ELF-1 (cell line): ENCODE data around the gene TRIM38.
"Not testable (repeated sequence)": the region's sequence is repeated elsewhere in the genome, so short reads cannot be mapped to it uniquely, and the experiment has no call there.

ENCODE experiments used
- DNase-seq: peaks from one replicate; pipeline ENCODE4 v3.0.0-alpha.2; 2016; ENCODE audit warnings: low read depth, low spot score

Gene TRIM38

DNA sequence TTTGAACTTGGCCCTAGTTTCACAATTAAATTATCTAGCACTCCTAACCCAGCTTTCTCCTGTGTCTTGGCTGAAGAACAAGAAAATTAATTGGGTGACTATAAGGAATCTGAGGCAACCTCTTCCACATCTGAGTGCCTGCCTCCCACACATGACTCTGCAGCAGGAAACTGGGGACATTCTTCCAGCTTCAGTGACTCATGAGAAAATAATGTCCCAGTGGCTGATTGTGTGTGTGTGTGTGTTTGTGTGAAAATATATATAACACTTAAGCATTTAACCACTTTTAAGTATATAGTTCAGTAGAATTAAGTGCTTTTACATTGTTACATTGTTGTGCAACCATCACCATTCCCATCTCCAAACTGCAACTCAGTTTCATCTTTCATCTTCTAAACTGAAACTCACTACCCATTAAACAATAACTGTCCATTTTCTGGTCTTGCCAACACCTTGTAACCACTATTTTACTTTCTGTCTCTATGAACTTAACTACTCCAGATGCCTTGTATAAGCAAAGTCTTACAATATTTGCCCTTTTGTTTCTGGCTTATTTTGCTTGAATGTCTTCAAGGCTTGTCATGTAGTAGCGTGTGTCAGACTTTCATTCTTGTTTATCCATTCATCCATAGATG lies 8.7 kb downstream of the TRIM38 start:
- DNase-seq: no peak

DNA sequence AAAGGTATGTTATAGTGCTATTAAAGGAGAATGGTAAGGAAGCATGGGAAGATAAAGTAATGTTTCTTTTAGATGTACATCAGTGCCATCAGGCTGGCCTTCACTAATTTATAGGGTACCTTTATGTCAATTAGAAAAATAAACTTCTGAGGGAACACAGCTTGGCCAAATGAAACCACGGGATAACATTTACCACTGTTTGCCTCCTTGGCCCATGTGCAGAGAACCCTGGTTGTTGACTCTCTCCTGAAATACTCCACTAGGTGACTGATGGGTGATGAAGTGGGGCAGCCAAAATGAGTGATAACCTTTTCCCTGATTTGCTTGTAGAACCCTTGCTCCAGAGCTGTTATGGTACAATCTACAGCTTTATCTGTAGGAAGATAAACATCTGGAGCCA lies 9.5 kb downstream of the TRIM38 start:
- DNase-seq: no peak

DNA sequence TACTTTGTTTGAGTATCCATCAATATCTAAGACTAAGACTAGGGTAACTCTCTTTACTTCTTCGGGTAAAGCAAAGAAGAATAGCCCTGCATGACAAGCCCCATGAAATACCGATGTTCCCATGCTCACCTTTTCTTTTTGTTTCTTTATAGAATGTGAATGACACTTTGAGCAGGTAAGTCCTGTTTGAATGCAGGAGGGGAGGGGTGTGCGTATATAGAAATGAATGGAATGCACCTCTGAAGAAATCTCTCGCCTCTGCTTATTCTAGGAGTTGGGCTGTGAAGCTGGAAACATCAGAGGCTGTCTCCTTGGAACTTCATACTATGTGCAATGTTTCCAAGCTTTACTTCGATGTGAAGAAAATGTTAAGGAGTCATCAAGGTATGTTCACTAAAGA lies 10.3 kb downstream of the TRIM38 start:
- DNase-seq: no peak

DNA sequence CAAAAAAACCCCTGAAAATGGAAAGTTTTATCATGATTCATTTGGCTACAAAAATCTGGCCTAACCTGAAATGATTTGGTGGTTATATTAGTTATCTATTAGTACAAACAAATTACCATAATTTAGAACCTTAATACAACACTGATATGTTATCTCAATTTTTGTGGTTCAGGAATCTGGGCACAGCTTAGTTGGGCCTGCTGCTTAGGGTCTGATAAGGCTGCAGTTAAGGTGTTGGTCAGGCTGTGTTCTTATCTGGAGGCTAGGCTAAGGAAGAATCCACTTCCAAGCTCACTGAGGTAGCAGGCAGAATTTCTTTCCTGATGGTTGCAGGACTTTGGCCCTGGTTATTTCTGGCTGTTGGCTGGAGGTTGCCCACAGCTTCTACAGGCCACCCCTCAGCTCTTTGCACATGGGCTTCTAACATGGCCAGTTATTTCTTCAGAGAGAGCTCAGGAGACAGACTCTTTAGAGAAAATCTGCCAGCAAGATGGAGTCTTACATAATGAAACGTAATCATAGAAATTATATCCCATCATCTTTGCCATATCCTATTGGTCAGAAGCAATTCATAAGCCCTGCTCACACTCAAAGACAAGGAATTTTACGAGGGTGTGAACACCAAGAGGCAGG lies 11.4 kb downstream of the TRIM38 start:
- DNase-seq: no peak

DNA sequence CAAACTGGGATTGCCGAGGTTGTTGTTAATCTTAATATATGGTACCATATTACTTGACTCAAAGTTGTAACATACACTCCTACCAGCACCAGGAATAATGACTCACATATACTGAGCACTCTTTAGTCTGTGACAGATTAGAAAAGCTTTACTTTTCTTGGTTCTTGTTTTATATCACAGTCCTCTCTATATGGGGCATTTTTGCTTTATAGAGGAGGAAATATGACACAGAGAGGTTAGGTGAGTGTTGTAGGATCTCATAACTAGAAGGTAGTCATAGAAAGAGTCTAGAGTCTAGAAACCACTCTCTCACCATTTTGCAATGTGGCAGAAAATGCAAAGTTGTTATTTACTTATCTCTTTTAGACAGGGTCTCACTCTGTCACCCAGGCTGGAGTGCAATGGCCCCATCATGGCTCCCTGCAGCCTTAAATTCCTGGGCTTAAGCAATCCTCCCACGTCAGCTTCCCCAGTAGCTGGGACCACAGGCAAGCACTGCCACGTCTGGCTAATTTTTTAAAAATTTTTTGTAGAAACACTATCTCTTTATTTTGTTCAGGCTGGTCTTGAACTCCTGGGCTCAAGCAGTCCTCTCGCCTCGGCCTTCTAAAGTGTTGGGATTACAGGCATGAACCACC lies 13.4 kb downstream of the TRIM38 start:
- no peak for DNase-seq

DNA sequence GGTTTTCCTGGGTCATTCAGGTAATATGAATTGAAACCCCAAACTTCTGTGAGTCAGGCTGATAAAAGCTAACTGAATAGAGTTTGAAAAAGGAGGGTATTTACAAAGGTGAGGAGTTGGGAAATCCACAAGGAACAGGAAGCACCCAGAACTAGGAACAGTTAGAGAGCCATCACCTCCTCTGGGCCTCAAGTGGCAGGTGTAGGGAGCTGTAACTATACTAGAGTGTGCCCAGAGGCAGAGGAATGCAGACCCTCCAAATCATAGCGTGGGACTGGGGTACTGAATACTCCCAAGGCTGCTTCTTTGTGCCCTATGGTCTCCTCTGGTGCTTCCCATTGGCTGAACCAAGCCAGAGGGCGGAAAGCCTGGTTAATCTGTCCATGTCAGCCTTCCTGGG lies 18.3 kb downstream of the TRIM38 start:
- DNase-seq: no peak

DNA sequence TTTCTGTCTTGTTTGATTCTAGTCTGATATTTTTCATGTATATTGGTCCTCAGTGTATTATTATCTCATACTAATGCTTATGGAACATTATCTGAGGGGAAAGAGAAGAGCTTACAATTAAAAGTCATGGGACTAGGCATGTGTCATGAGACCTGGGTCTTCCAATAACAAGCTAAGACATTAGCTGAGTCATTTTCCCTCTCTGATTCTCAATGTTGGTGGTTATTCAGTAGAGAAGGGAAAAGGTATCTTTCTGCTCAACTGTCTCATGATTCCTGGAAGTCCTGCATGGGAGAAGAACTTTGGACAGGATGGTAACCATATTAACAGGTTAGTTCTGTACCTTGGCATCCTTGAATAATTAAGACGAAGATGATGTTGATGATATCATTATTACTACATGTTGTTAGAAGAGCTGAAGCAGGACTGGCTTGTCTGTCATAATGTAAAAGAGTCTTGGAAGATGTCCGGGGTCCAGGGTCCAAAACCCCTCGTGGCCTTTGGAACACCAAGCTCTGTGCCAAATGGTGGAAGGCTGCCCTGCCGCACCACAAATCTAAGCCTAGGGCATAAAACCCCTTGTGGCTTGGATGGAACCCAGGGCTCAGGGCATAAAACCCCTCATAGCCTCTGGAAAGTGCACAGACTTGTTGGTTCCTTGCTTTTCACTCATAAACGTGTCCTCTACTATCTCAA lies 19.1 kb downstream of the TRIM38 start:
- DNase-seq: no peak

DNA sequence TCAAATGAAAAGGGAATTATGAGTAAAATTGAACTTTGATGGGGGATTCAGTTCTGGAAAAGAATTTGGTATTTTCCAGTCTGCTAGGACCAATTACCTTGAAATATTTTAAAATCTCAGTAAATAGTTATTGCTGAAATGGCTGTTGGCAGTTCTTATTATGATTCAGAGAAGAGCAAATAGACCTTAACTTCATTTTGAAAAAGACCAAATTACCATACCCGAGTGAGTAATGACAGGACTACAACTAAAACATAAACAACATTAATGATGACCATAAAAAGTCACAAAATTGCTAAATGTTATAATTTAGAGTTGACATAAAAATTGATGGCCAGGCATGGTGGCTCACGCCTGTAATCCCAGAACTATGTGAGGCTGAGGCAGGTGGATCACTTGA lies 21.7 kb downstream of the TRIM38 start:
- no peak for DNase-seq

DNA sequence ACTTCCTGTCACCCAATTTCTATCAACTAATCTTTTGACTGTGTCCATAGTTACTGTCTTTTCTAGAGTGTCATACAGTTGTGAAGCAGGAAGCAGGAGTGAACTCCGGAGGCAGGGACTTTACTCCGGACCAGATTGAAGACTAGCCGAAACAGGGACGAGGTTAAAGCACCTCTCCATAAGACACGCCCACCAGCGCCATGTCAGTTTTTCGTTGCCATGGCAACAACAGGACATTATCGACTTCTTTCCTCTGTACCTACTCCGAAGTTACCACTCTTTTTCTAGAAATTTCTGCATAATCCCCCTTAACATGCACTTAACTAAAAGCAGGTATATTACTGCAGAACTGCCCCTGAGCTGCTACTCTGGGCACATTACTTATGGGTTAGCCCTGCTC lies 25.2 kb downstream of the TRIM38 start:
- DNase-seq: peak; percentile 62

DNA sequence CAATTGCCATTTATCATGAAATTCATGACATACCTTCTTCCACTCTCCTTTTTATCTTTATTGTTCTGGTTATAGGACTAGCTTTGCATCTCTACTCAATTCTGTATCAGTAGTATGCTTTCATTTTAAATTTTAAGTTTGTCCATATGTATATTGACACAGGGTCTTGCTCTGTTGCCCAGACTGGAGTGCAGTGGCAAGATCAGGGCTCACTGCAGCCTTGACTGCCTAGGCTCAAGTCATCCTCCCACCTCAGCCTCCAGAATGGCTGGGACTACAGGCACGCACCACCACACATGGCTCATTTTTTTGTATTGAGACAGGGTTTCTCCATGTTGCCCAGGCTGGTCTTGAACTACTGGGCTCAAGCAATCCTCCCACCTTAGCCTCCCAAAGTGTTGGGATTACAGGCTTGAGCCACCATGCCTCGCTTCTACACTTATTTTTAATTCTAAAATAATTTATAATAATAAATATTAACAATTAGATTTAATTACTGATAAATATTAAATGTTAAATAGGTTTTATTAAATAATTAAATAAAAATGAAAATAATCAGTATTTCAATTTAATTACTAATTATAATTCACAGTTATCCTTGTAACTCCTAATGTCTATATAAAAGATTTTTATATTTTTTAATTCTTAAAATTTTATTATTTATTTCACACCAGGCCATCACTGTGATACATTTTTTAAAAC lies 27.7 kb downstream of the TRIM38 start:
- DNase-seq: no peak

DNA sequence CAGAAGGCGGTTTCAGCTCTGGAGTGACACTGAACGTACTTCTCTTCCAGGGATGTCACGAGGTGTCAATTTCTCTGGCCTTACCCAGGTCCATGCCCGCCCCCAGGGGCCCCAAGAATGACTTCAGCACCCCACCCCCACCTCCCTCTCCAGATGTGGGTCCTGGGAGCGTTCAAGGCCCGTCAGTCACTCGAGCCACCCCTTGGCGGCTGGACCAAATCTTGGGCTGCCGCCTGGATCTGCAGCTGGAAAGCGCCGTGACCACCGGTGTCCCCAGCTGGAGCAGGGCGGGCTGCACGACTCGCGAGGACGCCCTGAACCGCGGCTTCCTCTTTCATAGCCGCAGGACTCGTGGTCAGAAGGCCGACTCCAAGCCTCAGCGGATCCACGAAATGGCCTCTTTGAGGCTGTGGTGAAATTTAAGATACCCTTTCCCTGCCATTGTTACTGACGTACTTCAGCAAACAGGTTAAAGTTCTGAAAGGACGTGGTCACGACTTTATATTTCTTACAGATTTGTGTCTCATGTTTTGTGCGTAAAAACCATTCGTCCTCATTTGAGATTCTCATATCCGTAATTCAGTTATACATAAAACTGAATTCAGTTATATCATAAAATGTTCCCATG lies 29.3 kb downstream of the TRIM38 start:
- peak; percentile 76 for DNase-seq

DNA sequence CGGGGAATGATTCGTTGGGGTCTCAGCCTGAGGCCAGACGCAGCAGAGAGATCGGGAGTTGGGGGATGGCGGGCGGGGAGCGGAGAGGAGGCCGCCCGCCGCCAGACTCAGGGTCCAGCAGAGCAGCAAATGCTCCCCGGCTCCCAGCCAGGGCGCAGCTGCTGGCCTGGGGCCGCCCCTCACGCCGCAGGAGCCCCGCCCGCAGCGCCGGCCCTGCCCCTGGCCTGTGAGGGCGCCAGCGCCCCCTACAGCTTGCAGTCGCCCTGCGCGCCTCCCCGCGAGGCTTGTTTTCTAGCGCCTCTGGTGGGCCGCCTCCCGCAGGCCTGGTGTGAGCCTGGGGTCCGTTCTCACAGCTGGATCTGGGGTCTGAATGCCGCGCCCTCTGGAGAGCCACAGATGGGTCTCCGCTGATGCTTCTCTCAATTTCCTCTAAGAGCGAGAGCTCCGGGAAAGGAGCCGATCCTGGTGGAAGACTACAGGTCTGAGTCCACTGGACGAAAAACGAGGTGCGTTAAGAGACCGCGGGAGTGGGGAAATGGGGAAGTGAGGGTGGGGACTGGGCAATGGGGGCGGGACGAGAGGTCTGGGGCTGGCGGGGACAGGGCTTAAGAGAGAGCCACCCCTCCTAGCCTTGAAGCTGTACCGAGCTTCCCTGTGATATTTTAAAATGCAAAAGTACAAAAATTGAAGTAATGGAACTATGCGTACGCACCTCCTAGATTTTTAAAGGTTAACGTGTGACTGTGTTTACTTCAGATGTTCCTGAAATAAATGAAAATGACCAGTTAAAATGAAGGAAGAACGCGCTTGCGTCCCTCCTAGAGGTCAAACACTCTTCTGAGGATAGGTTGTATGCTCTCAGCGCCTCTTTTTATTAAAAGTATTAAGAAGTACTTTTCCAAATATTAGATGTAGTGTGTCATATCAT lies 30.1 kb downstream of the TRIM38 start:
- peak; percentile 98 for DNase-seq

DNA sequence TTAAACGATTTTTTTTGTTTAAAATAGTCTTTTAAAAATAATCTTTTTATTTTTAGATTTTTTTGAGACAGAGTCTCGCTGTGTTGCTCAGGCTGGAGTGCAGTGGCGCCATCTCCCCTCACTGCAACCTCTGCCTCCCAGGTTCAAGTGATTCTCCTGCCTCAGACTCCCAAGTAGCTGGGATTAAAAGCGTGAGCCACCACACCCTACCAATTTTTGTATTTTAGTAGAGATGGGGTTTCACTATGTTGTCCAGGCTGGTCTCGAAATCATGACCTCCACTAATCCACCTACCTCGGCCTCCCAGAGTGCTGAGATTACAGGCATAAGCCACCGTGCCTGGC lies 30.7 kb downstream of the TRIM38 start:
- not testable (repeated sequence) for DNase-seq

DNA sequence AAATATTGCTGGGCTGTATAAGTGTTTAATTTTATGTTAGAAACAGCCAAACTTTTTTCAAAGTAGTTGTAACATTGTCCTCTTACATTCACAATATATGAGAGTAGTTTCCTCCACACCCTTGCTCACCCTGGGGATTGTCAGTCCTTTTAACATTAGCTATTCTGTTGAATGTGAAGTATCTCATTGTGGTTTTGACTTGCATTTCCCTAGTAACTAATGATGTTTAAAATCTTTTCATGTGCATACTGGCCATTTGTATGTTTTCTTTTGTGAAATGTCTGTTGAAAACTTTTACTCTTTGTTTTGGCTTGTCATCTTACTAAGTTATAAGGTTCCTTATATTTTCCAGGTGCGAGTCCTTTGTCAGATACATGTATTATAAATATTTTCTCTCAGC lies 32.9 kb downstream of the TRIM38 start:
- no peak for DNase-seq

DNA sequence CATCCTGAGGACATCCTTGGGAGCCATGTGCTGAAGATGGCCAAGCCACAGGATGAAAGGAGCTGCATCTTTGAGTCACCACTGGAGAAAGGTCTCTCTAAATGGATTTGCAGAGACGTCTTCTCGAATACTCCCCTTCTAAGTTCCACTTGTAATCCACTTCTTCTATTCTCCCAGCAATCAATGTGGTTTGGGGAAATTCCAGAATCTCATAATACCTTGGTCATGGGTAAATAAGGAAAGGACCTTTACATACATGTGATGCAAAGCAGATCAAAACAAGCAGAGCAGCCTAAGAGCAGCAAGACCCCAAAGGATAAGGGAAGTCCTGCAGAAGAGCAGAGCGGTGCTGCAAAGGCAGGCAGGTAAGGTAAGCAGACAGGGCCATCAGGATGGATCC lies 35.3 kb downstream of the TRIM38 start:
- DNase-seq: no peak

DNA sequence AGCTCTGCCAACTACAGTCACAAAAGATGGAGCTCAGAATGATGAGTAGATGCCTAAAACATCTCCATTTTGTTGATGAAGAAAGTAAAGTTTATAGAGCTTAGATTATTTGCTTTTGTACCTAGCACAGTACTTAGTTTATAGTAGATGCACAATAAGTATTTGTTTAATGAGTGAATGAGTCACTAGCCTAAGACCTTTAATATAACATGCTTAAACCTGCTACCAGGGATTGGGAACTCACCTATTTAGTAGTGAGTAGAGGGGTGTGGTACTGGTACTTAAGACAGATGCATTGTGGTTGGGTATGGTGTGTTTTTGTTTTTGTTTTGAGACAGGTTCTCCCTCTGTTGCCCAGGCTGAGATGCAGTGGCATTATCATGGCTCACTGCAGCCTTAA lies 35.8 kb downstream of the TRIM38 start:
- DNase-seq: no peak

DNA sequence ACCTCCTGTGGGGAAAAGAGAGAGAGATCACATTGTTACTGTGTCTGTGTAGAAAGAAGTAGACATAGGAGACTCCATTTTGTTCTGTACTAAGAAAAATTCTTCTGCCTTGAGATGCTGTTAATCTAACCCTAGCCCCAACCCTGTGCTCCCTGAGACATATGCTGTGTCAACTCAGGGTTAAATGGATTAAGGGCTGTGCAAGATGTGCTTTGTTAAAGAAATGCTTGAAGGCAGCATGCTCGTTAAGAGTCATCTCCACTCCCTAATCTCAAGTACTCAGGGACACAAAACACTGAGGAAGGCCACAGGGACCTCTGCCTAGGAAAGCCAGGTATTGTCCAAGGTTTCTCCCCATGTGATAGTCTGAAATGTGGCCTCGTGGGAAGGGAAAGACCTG lies 36.6 kb downstream of the TRIM38 start:
- peak; percentile 45 for DNase-seq

DNA sequence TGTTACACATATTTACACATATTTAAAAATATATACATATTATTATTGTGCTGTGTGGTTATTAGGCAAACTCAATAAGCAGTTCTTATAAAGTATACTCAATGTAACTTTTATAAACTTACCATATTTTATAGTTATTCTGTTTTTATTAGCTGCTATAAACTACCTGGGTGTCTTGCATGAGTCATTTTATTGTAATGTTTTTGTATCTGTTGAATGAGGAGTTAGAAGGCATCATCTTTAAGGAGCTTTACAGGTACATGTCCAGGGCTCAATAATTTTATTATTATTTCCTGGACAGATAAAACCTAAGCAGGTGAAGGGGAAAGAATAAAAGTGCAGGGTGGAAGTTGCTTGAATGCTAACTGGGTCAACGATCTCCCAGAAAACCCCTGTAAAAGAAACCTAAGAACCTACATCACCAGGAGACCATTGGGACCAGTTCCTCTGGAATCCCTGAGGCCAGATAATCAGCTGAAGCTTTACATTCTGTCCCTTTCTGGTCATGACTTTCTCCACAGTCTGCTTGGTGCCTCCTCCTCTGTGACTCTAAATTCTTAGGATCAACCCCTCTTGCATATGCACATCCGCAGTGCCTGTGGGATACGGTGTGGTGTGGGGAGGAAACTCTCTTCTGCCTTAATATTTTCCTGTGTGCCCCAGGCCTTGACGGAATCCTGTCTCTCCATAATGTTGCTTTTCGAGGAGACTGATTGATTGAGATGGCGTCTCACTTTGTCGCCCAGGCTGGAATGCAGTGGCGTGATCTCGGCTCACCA lies 38.0 kb downstream of the TRIM38 start:
- DNase-seq: peak; percentile 38

DNA sequence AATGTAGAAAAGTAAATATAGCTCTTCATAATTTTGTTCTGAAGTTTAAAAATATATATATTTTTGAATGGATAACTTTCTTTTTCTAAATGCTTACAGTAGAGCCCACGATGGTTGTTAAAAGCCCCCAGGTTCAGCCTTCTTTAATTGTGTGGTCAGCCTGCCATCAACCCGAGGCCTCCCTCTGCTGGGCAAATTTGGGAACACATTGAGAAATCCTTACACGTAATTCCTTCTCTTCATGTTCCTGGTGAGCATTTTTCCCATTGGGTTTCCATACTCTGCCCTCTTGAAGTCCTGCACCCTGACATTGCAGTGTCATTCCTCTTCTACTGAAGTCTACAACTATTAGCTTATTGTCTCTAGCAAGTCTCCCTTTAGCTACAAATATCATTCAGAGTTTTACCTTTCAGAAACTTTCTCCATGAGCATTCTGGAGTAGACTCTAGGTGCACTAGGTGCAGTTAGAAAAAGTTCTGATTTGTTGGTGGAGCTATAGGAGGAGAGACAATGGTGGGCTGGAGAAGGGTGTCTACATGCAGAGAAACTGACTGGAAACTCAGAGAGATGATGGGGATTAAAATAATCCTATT lies 40.6 kb downstream of the TRIM38 start:
- peak; percentile 73 for DNase-seq
